HG03095 (cell line): Measurements from ENCODE around the gene PLS1.
"Not testable (repeated sequence)": the region's sequence is repeated elsewhere in the genome, so short reads cannot be mapped to it uniquely, and the experiment has no call there.

ENCODE experiments used
- ATAC-seq: cut with Tn5 transposase; IDR thresholded peaks from one replicate; pipeline ENCODE4 v1.9.1; 2021; ENCODE audit warnings: moderate library complexity; ENCODE audit not compliant: unreplicated experiment

PLS1 gene

GRCh38 chr3:142595951-142596725 is at the start of gene PLS1:
TSS of gene PLS1 (plus strand) at chr3:142596393. CDS start at chr3:142664238, 67,845 bp downstream.
- peak; percentile 82 for ATAC-seq

GRCh38 chr3:142549986-142550385 is 46.2 kb upstream of the PLS1 start:
- no peak for ATAC-seq

GRCh38 chr3:142552579-142552978 is 43.6 kb upstream of the PLS1 start:
- not testable (repeated sequence) for ATAC-seq

- ATAC-seq, result no peak
Measured at GRCh38 chr3:142553741-142554140, 42.5 kb upstream of the PLS1 start.

- ATAC-seq, result no peak
Measured at GRCh38 chr3:142560118-142560517, 36.1 kb upstream of the PLS1 start.

GRCh38 chr3:142563496-142563997 is 32.6 kb upstream of the PLS1 start:
- ATAC-seq, result no peak

GRCh38 chr3:142566096-142566495 is 30.1 kb upstream of the PLS1 start:
- no peak for ATAC-seq

- ATAC-seq, result no peak
Measured at GRCh38 chr3:142568393-142569017, 27.7 kb upstream of the PLS1 start.

GRCh38 chr3:142569422-142569821 is 26.8 kb upstream of the PLS1 start:
- ATAC-seq, result not testable (repeated sequence)

GRCh38 chr3:142574223-142574622 is 22.0 kb upstream of the PLS1 start:
- not testable (repeated sequence) for ATAC-seq

- no peak for ATAC-seq
Measured at GRCh38 chr3:142574665-142575064, 21.5 kb upstream of the PLS1 start.

- no peak for ATAC-seq
Measured at GRCh38 chr3:142576792-142577191, 19.4 kb upstream of the PLS1 start.

- no peak for ATAC-seq
Measured at GRCh38 chr3:142577696-142578328, 18.4 kb upstream of the PLS1 start.

- peak; percentile 96 for ATAC-seq
Measured at GRCh38 chr3:142578329-142579223, 17.6 kb upstream of the PLS1 start, which contains the start of gene ATR. TSS of gene ATR (minus strand) at chr3:142578733. CDS start at chr3:142578704, 29 bp downstream.

- ATAC-seq, result no peak
Measured at GRCh38 chr3:142580061-142580423, 16.2 kb upstream of the PLS1 start.

GRCh38 chr3:142581070-142581469 is 15.1 kb upstream of the PLS1 start:
- not testable (repeated sequence) for ATAC-seq

GRCh38 chr3:142586803-142587406 is 9.3 kb upstream of the PLS1 start:
- no peak for ATAC-seq

- ATAC-seq, result no peak
Measured at GRCh38 chr3:142588703-142589102, 7.5 kb upstream of the PLS1 start.

- not testable (repeated sequence) for ATAC-seq
Measured at GRCh38 chr3:142592268-142592667, 3.9 kb upstream of the PLS1 start.

- no peak for ATAC-seq
Measured at GRCh38 chr3:142595141-142595540, 1.1 kb upstream of the PLS1 start.
